WTC11 (cell line): ENCODE measurements around the gene DNAH14. TPM values are rescaled to one million over a fixed set of nuclear protein-coding genes. Genes with fewer than 3 reads are reported as not detected.
"Not testable (repeated sequence)": the region's sequence is repeated elsewhere in the genome, so short reads cannot be mapped to it uniquely, and the experiment has no call there.

ENCODE experiments used
- ATAC-seq: fragments of 200-7000 bp; cut with Tn5 transposase; 2 replicates; pipeline ENCODE4 v1.10.0; 2021; ENCODE audit warnings: mild to moderate bottlenecking, moderate library complexity
- CTCF ChIA-PET: fragments of 300-600 bp; sonication (Branson Sonifier 250); formaldehyde crosslinking; loops from one replicate; lab custom pipeline; 2021; ENCODE audit warnings: antibody characterized with exemption; lab: Charles Lee
- POLR2A ChIA-PET: fragments of 350-600 bp; sonication (Branson Sonifier 250); formaldehyde crosslinking; loops from one replicate; lab custom pipeline; 2021; ENCODE audit warnings: antibody characterized with exemption; lab: Charles Lee
- DNase-seq: peaks from one replicate; pipeline ENCODE4 v3.0.0; 2021; ENCODE audit warnings: low spot score
- H3K27ac Mint-ChIP-seq: 2 replicates; pipeline ENCODE4 v1.8.0; 2021; ENCODE audit warnings: mixed read lengths
- H3K27me3 Mint-ChIP-seq: 2 replicates; pipeline ENCODE4 v1.8.0; 2021; ENCODE audit warnings: low read depth, mild to moderate bottlenecking, moderate library complexity, mixed read lengths
- H3K36me3 Mint-ChIP-seq: 2 replicates; pipeline ENCODE4 v1.8.0; 2021; ENCODE audit warnings: mixed read lengths
- H3K4me1 Mint-ChIP-seq: 2 replicates; pipeline ENCODE4 v1.8.0; 2022; ENCODE audit warnings: mixed read lengths
- H3K4me3 Mint-ChIP-seq: 2 replicates; pipeline ENCODE4 v1.8.0; 2021; ENCODE audit warnings: mild to moderate bottlenecking, moderate library complexity, mixed read lengths
- H3K9me3 Mint-ChIP-seq: 2 replicates; pipeline ENCODE4 v1.8.0; 2021; ENCODE audit warnings: mixed read lengths
- AR ChIP-seq: fragments of 250-450 bp; sonication (Bioruptor Pico); IDR thresholded peaks from 2 replicates; pipeline ENCODE4 v1.9.0; 2021; ENCODE audit warnings: mild to moderate bottlenecking
- EMX1 ChIP-seq: fragments of 250-450 bp; sonication (Bioruptor Pico); IDR thresholded peaks from 2 replicates; pipeline ENCODE4 v1.8.0; 2021; ENCODE audit warnings: mild to moderate bottlenecking
- ESRRA ChIP-seq: sonication (generic); formaldehyde crosslinking; IDR thresholded peaks from 2 replicates; pipeline ENCODE4 v1.8.1; 2022; ENCODE audit warnings: mild to moderate bottlenecking, missing genetic modification reagents, borderline replicate concordance
- ETV6 ChIP-seq: sonication (generic); formaldehyde crosslinking; IDR thresholded peaks from 2 replicates; pipeline ENCODE4 v1.8.1; 2022; ENCODE audit warnings: mild to moderate bottlenecking, missing genetic modification reagents
- FOXK1 ChIP-seq: sonication (generic); formaldehyde crosslinking; IDR thresholded peaks from 2 replicates; pipeline ENCODE4 v1.8.0; 2022; ENCODE audit warnings: mild to moderate bottlenecking, moderate library complexity, missing genetic modification reagents
- GABPB1 ChIP-seq: sonication (generic); formaldehyde crosslinking; IDR thresholded peaks from 2 replicates; pipeline ENCODE4 v1.8.1; 2023; ENCODE audit warnings: mild to moderate bottlenecking, missing genetic modification reagents
- GRHL2 ChIP-seq: fragments of 250-450 bp; sonication (Bioruptor Pico); IDR thresholded peaks from 2 replicates; pipeline ENCODE4 v1.8.0; 2022; ENCODE audit warnings: mild to moderate bottlenecking, moderate library complexity; ENCODE audit not compliant: insufficient replicate concordance, severe bottlenecking
- HMGXB4 ChIP-seq: sonication (generic); formaldehyde crosslinking; IDR thresholded peaks from 2 replicates; pipeline ENCODE4 v1.8.1; 2023; ENCODE audit warnings: mild to moderate bottlenecking, moderate library complexity, missing genetic modification reagents
- JUN ChIP-seq: sonication (generic); formaldehyde crosslinking; IDR thresholded peaks from 2 replicates; pipeline ENCODE4 v1.8.0; 2023; ENCODE audit warnings: mild to moderate bottlenecking, missing genetic modification reagents
- MXD4 ChIP-seq: fragments of 250-450 bp; sonication (Bioruptor Pico); IDR thresholded peaks from 2 replicates; pipeline ENCODE4 v1.8.0; 2021; ENCODE audit warnings: mild to moderate bottlenecking, moderate library complexity, borderline replicate concordance
- TP53 ChIP-seq: sonication (generic); formaldehyde crosslinking; IDR thresholded peaks from 2 replicates; pipeline ENCODE4 v1.8.1; 2023; ENCODE audit warnings: mild to moderate bottlenecking, missing genetic modification reagents
- ZNF121 ChIP-seq: sonication (generic); formaldehyde crosslinking; IDR thresholded peaks from 2 replicates; pipeline ENCODE4 v1.8.0; 2023; ENCODE audit warnings: missing genetic modification reagents
- ZNF263 ChIP-seq: sonication (generic); formaldehyde crosslinking; IDR thresholded peaks from 2 replicates; pipeline ENCODE4 v1.8.1; 2022; ENCODE audit warnings: low read depth, mild to moderate bottlenecking, moderate library complexity, missing genetic modification reagents
- ZNF317 ChIP-seq: sonication (generic); formaldehyde crosslinking; IDR thresholded peaks from 2 replicates; pipeline ENCODE4 v1.8.1; 2023; ENCODE audit warnings: low read depth, mild to moderate bottlenecking, moderate library complexity, missing genetic modification reagents, borderline replicate concordance
- total RNA-seq: library from RNA; stranded (reverse); gene quantifications from 3 replicates; pipeline ENCODE4 v1.2.3, GENCODE V29; 2021
- TF ChIP-seq, protein P1 (sequence below): sonication (generic); formaldehyde crosslinking; IDR thresholded peaks from 2 replicates; pipeline ENCODE4 v1.8.1; 2022; ENCODE audit warnings: mild to moderate bottlenecking, moderate library complexity, missing genetic modification reagents
- TF ChIP-seq, protein P2 (sequence below): sonication (generic); formaldehyde crosslinking; IDR thresholded peaks from 2 replicates; pipeline ENCODE4 v1.8.0; 2023; ENCODE audit warnings: missing genetic modification reagents
- TF ChIP-seq, protein P3 (sequence below): sonication (generic); formaldehyde crosslinking; IDR thresholded peaks from 2 replicates; pipeline ENCODE4 v1.8.1; 2022; ENCODE audit warnings: low read depth, missing genetic modification reagents, borderline replicate concordance

Gene DNAH14
- total RNA-seq, 1 experiment from 2014 or later: 34.1 TPM

GRCh38 chr1:224959656-224960055 lies 30.2 kb downstream of the DNAH14 start:
- DNase-seq: no peak
- TF ChIP-seq EMX1 (CRISPR knock-in tag) (no peak), ESRRA (CRISPR knock-in tag) (no peak), GRHL2 (CRISPR knock-in tag) (no peak), GABPB1 (CRISPR knock-in tag) (no peak), ETV6 (CRISPR knock-in tag) (no peak), FOXK1 (no peak), AR (CRISPR knock-in tag) (no peak), JUN (CRISPR knock-in tag) (no peak), TP53 (CRISPR knock-in tag) (no peak), ZNF121 (CRISPR knock-in tag) (no peak)
- TF ChIP-seq, protein P1, sequence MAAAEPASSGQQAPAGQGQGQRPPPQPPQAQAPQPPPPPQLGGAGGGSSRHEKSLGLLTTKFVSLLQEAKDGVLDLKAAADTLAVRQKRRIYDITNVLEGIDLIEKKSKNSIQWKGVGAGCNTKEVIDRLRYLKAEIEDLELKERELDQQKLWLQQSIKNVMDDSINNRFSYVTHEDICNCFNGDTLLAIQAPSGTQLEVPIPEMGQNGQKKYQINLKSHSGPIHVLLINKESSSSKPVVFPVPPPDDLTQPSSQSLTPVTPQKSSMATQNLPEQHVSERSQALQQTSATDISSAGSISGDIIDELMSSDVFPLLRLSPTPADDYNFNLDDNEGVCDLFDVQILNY (CRISPR knock-in tag): no peak
- TF ChIP-seq, protein P2, sequence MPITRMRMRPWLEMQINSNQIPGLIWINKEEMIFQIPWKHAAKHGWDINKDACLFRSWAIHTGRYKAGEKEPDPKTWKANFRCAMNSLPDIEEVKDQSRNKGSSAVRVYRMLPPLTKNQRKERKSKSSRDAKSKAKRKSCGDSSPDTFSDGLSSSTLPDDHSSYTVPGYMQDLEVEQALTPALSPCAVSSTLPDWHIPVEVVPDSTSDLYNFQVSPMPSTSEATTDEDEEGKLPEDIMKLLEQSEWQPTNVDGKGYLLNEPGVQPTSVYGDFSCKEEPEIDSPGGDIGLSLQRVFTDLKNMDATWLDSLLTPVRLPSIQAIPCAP: no peak
- TF ChIP-seq, all 79 proteins: peak for 0
- no peaks in the 10 kb centered on the region for H3K27me3 Mint-ChIP-seq

GRCh38 chr1:224980181-224980580 lies 50.7 kb downstream of the DNAH14 start:
- ATAC-seq: no peak
- Mint-ChIP-seq H3K36me3 (peaks cover 6% of the 10 kb centered on the region), H3K4me3 (no peak overlapping the region), H3K27ac (no peak overlapping the region), H3K4me1 (0 out of 2 replicates have a peak, but pooled peaks cover 3% of the 10 kb centered on the region), H3K27me3 (peaks cover 100% of the 10 kb centered on the region), H3K9me3 (peaks cover 21% of the 10 kb centered on the region)
- POLR2A ChIA-PET: no interaction called here
- TF ChIP-seq HMGXB4 (no peak), ZNF263 (CRISPR knock-in tag) (no peak), MXD4 (CRISPR knock-in tag) (no peak), ZNF317 (CRISPR knock-in tag) (no peak)
- TF ChIP-seq, protein P3, sequence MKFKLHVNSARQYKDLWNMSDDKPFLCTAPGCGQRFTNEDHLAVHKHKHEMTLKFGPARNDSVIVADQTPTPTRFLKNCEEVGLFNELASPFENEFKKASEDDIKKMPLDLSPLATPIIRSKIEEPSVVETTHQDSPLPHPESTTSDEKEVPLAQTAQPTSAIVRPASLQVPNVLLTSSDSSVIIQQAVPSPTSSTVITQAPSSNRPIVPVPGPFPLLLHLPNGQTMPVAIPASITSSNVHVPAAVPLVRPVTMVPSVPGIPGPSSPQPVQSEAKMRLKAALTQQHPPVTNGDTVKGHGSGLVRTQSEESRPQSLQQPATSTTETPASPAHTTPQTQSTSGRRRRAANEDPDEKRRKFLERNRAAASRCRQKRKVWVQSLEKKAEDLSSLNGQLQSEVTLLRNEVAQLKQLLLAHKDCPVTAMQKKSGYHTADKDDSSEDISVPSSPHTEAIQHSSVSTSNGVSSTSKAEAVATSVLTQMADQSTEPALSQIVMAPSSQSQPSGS (CRISPR knock-in tag): no peak
- DNase-seq: no peak
- CTCF ChIA-PET: no interaction called here

More at GRCh38 chr1:224959656-224960055, 30.2 kb downstream of the DNAH14 start:
- POLR2A ChIA-PET: no interaction called here
- Mint-ChIP-seq H3K27ac (no peak overlapping the region), H3K9me3 (no peaks in the 10 kb centered on the region), H3K4me3 (no peak overlapping the region), H3K4me1 (no peaks in the 10 kb centered on the region), H3K36me3 (no peaks in the 10 kb centered on the region; the same call in 1 of the 2 replicates)
- CTCF ChIA-PET: no interaction called here
- ATAC-seq: no peak

DNA sequence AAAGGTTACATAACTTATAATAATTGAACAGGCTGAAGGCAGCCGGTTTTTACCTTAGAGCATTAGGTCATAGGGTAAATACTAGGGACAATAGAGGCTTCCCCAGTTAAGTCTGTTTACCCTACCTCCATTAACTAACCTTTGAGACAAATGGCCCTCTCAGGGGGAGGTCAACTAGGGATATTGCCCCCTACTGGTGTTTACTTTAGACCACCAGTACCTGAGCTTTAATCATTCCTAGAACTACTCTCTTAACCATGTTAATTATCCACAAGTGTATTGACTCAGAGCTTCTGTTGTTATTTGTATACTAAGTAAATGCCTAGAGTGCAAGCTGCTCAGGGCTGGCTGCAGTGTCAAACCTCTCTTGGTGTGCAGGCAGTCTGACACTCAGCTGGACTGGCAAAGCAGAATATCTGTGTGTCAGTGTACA lies 52.5 kb downstream of the DNAH14 start:
- Mint-ChIP-seq H3K27me3 (peaks cover 100% of the 10 kb centered on the region), H3K9me3 (peaks cover 22% of the 10 kb centered on the region)
- H3K27ac Mint-ChIP-seq, DNase-seq, CTCF ChIA-PET, POLR2A ChIA-PET, H3K36me3 Mint-ChIP-seq, H3K4me1 Mint-ChIP-seq, H3K4me3 Mint-ChIP-seq: not testable (repeated sequence)
- peak; percentile 59 for ATAC-seq
